A549 (cell line): Measurements from ENCODE around the gene WTIP. TPM values are rescaled to one million over a fixed set of nuclear protein-coding genes. Genes with fewer than 3 reads are reported as not detected.

Experiments used
- ATAC-seq, 2 experiments: fragments of 200-7000 bp in 1 of 2; fragments of >200 bp in 1 of 2; cut with Nextera tagmentation in 1 of 2; cut with Tn5 transposase in 1 of 2; 3 replicates each; pipeline versions ENCODE4 v1.8.0 to v1.9.1; 2018 to 2020; ENCODE audit warnings: mild to moderate bottlenecking in 1 of 2, moderate library complexity in 1 of 2
- CTCF ChIA-PET: fragments of 300-600 bp; sonication (Branson Sonifier 250); formaldehyde crosslinking; extraction: SDS; loops from one replicate; lab custom pipeline; 2021; ENCODE audit warnings: antibody characterized with exemption, inconsistent platforms; lab: Yijun Ruan, JAX
- POLR2A ChIA-PET: fragments of 350-600 bp; formaldehyde crosslinking; extraction: SDS; loops from one replicate; lab custom pipeline; 2021; ENCODE audit warnings: antibody characterized with exemption, inconsistent platforms; lab: Yijun Ruan, JAX
- DNase-seq, 2 experiments: peaks; one replicate each; pipeline versions ENCODE4 v3.0.0 to v3.0.0-alpha.2; 2011 to 2016; ENCODE audit warnings: low read depth in 1 of 2, low spot score in 1 of 2
- FAIRE-seq: peaks from 2 replicates; lab custom pipeline; 2011; peaks lifted over from hg19 to GRCh38; lab: Jason Lieb, UNC
- H3K27ac ChIP-seq, 2 experiments: fragments of >200 bp; sonication (Bioruptor Twin); formaldehyde crosslinking; 3 replicates each; pipeline ENCODE4 v1.5.1; 2016 to 2017
- H3K4me1 ChIP-seq: fragments of >200 bp; sonication (Bioruptor Twin); formaldehyde crosslinking; 3 replicates; pipeline ENCODE4 v1.6.1; 2016
- H3K4me2 ChIP-seq: fragments of >200 bp; sonication (Bioruptor Twin); formaldehyde crosslinking; 3 replicates; pipeline ENCODE4 v1.6.1; 2016
- H3K4me3 ChIP-seq: fragments of >200 bp; sonication (Bioruptor Twin); formaldehyde crosslinking; 3 replicates; pipeline ENCODE4 v1.5.1; 2016
- H3K9me3 ChIP-seq: fragments of >200 bp; sonication (Bioruptor Twin); formaldehyde crosslinking; 3 replicates; pipeline ENCODE4 v1.6.1; 2016
- ATOH8 ChIP-seq: fragments of 250-450 bp; sonication (Bioruptor Pico); IDR thresholded peaks from 2 replicates; pipeline ENCODE4 v1.5.0; 2020; ENCODE audit warnings: low read depth, mild to moderate bottlenecking, moderate library complexity
- CBX2 ChIP-seq: fragments of 200-600 bp; sonication (generic); IDR thresholded peaks from 2 replicates; pipeline ENCODE4 v1.6.1; 2016; ENCODE audit warnings: low read depth, mild to moderate bottlenecking, borderline replicate concordance
- EHF ChIP-seq: fragments of 250-450 bp; sonication (Bioruptor Pico); IDR thresholded peaks from 2 replicates; pipeline ENCODE4 v1.5.0; 2020; ENCODE audit warnings: mild to moderate bottlenecking
- ELK1 ChIP-seq: fragments of 150-350 bp; IDR thresholded peaks from 2 replicates; pipeline ENCODE4 v1.6.1; 2014; ENCODE audit warnings: low read depth, mild to moderate bottlenecking, low read length
- FOSL2 ChIP-seq, 2 experiments: fragments of 450-650 bp in 1 of 2; fragments of >200 bp in 1 of 2; sonication (Bioruptor Twin) in 1 of 2; formaldehyde crosslinking; IDR thresholded peaks; 2 replicates each; pipeline versions ENCODE4 v1.5.0 to v1.6.1; 2016 to 2020; ENCODE audit warnings: mild to moderate bottlenecking in 1 of 2, moderate library complexity in 1 of 2
- GATA3 ChIP-seq: IDR thresholded peaks from 2 replicates; pipeline ENCODE4 v1.6.1; 2012; ENCODE audit warnings: borderline replicate concordance
- HDAC2 ChIP-seq: fragments of 200-600 bp; sonication (generic); IDR thresholded peaks from 2 replicates; pipeline ENCODE4 v1.6.1; 2016
- HOXB5 ChIP-seq: fragments of 250-450 bp; sonication (Bioruptor Pico); IDR thresholded peaks from 2 replicates; pipeline ENCODE4 v1.5.0; 2020; ENCODE audit warnings: mild to moderate bottlenecking, moderate library complexity
- JUN ChIP-seq, 2 experiments: fragments of >200 bp; sonication (Bioruptor Twin); formaldehyde crosslinking; IDR thresholded peaks; 2 replicates in 1 of 2; 3 replicates in 1 of 2; pipeline ENCODE4 v1.6.1; 2016 to 2017
- JUNB ChIP-seq: fragments of >200 bp; sonication (Bioruptor Twin); formaldehyde crosslinking; IDR thresholded peaks from 2 replicates; pipeline ENCODE4 v1.6.1; 2016
- MAX ChIP-seq: IDR thresholded peaks from 2 replicates; pipeline ENCODE4 v1.6.1; 2012
- MYC ChIP-seq: IDR thresholded peaks from 2 replicates; pipeline ENCODE4 v1.6.1; 2012; ENCODE audit warnings: mild to moderate bottlenecking, inconsistent platforms, low read length, improper control_type of control experiment, borderline replicate concordance
- NPAS2 ChIP-seq: fragments of 250-450 bp; sonication (Bioruptor Pico); IDR thresholded peaks from 2 replicates; pipeline ENCODE4 v1.8.0; 2022; ENCODE audit warnings: mild to moderate bottlenecking, moderate library complexity, borderline replicate concordance
- PBX3 ChIP-seq: IDR thresholded peaks from 2 replicates; pipeline ENCODE4 v1.6.1; 2012
- PHF8 ChIP-seq: fragments of 200-600 bp; sonication (generic); IDR thresholded peaks from 2 replicates; pipeline ENCODE4 v1.6.1; 2016; ENCODE audit warnings: low read depth, mild to moderate bottlenecking, antibody characterized with exemption, moderate library complexity, borderline replicate concordance
- POLR2A ChIP-seq: IDR thresholded peaks from 2 replicates; pipeline ENCODE4 v1.6.1; 2012; ENCODE audit warnings: mild to moderate bottlenecking, low read length
- RAD21 ChIP-seq, 2 experiments: fragments of >200 bp in 1 of 2; sonication (Bioruptor Twin) in 1 of 2; formaldehyde crosslinking in 1 of 2; IDR thresholded peaks in 1 of 2; conservative IDR thresholded peaks in 1 of 2; 2 replicates in 1 of 2; 3 replicates in 1 of 2; pipeline ENCODE4 v1.6.1; 2012 to 2018; ENCODE audit warnings: inconsistent platforms in 1 of 2
- RARB ChIP-seq: fragments of 250-450 bp; sonication (Bioruptor Pico); IDR thresholded peaks from 2 replicates; pipeline ENCODE4 v1.8.0; 2021; ENCODE audit warnings: mild to moderate bottlenecking, moderate library complexity
- RFX5 ChIP-seq: fragments of 450-650 bp; IDR thresholded peaks from 2 replicates; pipeline ENCODE4 v1.7.1; 2014; ENCODE audit warnings: antibody characterized with exemption, mild to moderate bottlenecking, moderate library complexity
- SMC3 ChIP-seq: fragments of >200 bp; sonication (Bioruptor Twin); formaldehyde crosslinking; IDR thresholded peaks from 3 replicates; pipeline ENCODE4 v1.6.1; 2018; ENCODE audit warnings: inconsistent platforms
- SREBF2 ChIP-seq: fragments of 450-650 bp; IDR thresholded peaks from 2 replicates; pipeline ENCODE4 v1.6.1; 2014; ENCODE audit warnings: mild to moderate bottlenecking, moderate library complexity
- TP53 ChIP-seq: fragments of 250-450 bp; sonication (Bioruptor Pico); IDR thresholded peaks from 2 replicates; pipeline ENCODE4 v1.5.0; 2021; ENCODE audit warnings: mild to moderate bottlenecking, moderate library complexity
- ZC3H11A ChIP-seq: fragments of 450-650 bp; IDR thresholded peaks from 2 replicates; pipeline ENCODE4 v1.6.1; 2014; ENCODE audit warnings: antibody characterized with exemption, mild to moderate bottlenecking
- ZFP36 ChIP-seq: fragments of 450-650 bp; IDR thresholded peaks from 2 replicates; pipeline ENCODE4 v1.6.1; 2014; ENCODE audit warnings: borderline replicate concordance; ENCODE audit not compliant: partially characterized antibody
- ZSCAN20 ChIP-seq: fragments of 250-450 bp; sonication (Bioruptor Pico); IDR thresholded peaks from 2 replicates; pipeline ENCODE4 v1.8.0; 2022; ENCODE audit warnings: mild to moderate bottlenecking, moderate library complexity
- WGBS: methylation state at CpG from one replicate; pipeline ENCODE4 v1.1.6; 2017; ENCODE audit errors: missing lambda C conversion rate; 5-methylcytosine and 5-hydroxymethylcytosine counted together
- polyA plus RNA-seq, 4 experiments: library from polyadenylated mRNA; depleted of rRNA in 3 of 4; stranded (reverse); fragments of >200 nt; fragmentation: RNase III in 1 of 4; extraction: RNeasy Plus Mini Kit Qiagen cat#74134 plus additional on column Dnase treatment in 1 of 4; gene quantifications; 2 replicates in 3 of 4; 3 replicates in 1 of 4; pipeline ENCODE4 v1.2.3, GENCODE V29; 2011 to 2017

The WTIP gene
- polyA plus RNA-seq, 2 of the 4 experiments (the other 2 are of a cell fraction): 18.8 to 21.2 TPM

DNA sequence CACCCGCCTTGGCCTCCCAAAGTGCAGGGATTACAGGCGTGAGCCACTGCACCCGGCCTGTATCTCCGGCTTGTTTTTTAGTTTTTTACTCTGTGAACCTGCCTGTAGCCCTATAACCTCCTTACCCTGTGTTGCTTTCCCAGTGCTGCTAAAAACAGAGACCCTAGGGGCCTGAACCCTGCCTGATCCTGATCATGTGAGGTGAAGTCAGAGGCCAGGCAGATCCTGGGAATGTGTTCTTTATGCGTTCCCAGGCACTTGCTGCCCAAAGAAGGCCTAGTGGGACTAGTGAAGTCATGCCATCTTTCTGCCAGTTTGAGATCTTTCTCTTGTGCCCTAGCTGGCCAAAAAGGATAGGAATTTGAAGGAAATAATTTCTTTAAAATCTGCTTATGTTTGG lies 48.8 kb upstream of the WTIP start:
- TF ChIP-seq JUN (IDR thresholded peaks at IDR 0.05) (0 out of 5 replicates have a peak, but pooled peaks of 1 of the 2 experiments have one; percentile 23), FOSL2 (IDR thresholded peaks at IDR 0.05) (no peak), FOSL2 (CRISPR knock-in tag; IDR thresholded peaks at IDR 0.05) (no peak), RARB (CRISPR knock-in tag) (no peak), ZC3H11A (no peak)
- Histone ChIP-seq H3K4me2 (no peak overlapping the region), H3K4me3 (no peak overlapping the region), H3K27ac (no peak overlapping the region), H3K9me3 (no peaks in the 10 kb centered on the region), H3K4me1 (peaks cover 24% of the 10 kb centered on the region)
- FAIRE-seq (no peak), DNase-seq (peak in 1 of 2 experiments; percentile 31), ATAC-seq (no peak)
- 96% methylated on average over 5 of the region's 5 CpGs for WGBS
- POLR2A ChIA-PET: no interaction called here
- CTCF ChIA-PET: interaction anchor here (0.6 to 3.0 kb wide), 3 partner anchors 18 to 44 kb away, joined by 3 to 19 read pairs (median 4); no protein-coding TSS in a partner anchor

DNA sequence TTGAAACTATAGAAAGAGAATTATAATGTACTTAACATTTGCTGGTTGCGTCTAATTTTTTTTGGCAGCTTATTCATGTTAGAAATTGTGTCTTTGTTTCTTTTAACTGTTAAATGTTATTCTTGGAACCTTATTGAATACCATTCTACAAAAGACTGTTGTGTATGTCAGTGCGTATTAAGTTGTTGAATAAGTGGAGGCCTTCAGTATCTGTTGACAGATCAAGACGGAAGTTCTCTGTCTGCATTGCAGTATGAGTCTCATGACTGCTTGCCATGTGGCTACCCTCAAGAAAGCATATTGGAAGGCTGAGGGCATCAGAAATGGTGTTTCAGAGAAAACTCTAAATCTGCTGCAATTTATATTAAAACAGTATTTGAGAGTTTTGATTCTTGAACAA lies 44.8 kb upstream of the WTIP start:
- TF ChIP-seq SMC3 (no peak), ELK1 (no peak), TP53 (CRISPR knock-in tag) (no peak), FOSL2 (IDR thresholded peaks at IDR 0.05) (no peak), FOSL2 (CRISPR knock-in tag; IDR thresholded peaks at IDR 0.05) (no peak), ZFP36 (no peak), GATA3 (no peak), HOXB5 (CRISPR knock-in tag) (no peak), ATOH8 (CRISPR knock-in tag) (no peak), MYC (no peak), CBX2 (no peak), HDAC2 (no peak), SREBF2 (no peak)
- H3K27ac ChIP-seq: no peak overlapping the region
- ChIA-PET POLR2A (interaction anchor here (0.6 kb wide), 1 partner anchor 180 kb away, joined by 3 read pairs; no protein-coding TSS in a partner anchor), CTCF (interaction anchor here (1.1 to 1.7 kb wide), 2 partner anchors 11 to 78 kb away, joined by 4 to 5 read pairs; no protein-coding TSS in a partner anchor)
- no peak for ATAC-seq
- peak; percentile 96 for FAIRE-seq
- H3K4me2 ChIP-seq: no peak overlapping the region
- H3K4me1 ChIP-seq: peaks cover under 1% of the 10 kb centered on the region; the same call in 2 of the 3 replicates
- H3K9me3 ChIP-seq: no peaks in the 10 kb centered on the region
- DNase-seq: no peak
- 93% methylated on average over 3 of the region's 3 CpGs for WGBS
- no peak overlapping the region for H3K4me3 ChIP-seq

DNA sequence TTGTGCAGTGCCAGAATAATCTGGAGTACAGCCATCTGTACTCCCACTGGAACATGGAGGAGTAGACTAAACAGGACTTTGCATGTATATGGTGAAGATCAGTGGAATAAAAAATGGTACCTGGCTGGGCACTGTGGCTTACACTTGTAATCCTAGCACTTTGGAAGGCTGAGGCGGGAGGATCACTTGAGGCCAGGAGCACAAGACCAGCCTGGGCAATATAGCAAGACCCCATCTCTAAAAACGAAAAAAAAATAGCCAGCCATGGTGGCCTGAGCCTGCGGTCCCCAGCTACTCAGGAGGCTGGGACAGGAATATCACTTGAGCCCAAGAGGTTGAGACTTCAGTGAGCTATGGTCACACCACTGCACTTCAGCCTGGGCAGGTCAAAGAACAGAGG lies 33.4 kb upstream of the WTIP start:
- no peak for DNase-seq
- no peak overlapping the region for H3K4me3 ChIP-seq
- no peak overlapping the region for H3K4me2 ChIP-seq
- FAIRE-seq: no peak
- 94% methylated on average over 3 of the region's 3 CpGs for WGBS
- TF ChIP-seq JUNB: no peak
- TF ChIP-seq CBX2: no peak
- TF ChIP-seq ZFP36: no peak
- TF ChIP-seq POLR2A: no peak
- no peak for TF ChIP-seq ZSCAN20 (CRISPR knock-in tag)
- TF ChIP-seq TP53 (CRISPR knock-in tag): no peak
- TF ChIP-seq MAX: no peak
- no peak for TF ChIP-seq PHF8
- TF ChIP-seq PBX3: no peak
- no peak for TF ChIP-seq RFX5
- no peak for TF ChIP-seq ATOH8 (CRISPR knock-in tag)
- TF ChIP-seq HDAC2: no peak
- TF ChIP-seq RAD21 (conservative IDR thresholded peaks at IDR 0.05 in 1 of 2, IDR thresholded peaks at IDR 0.05 in 1 of 2): no peak
- TF ChIP-seq FOSL2 (IDR thresholded peaks at IDR 0.05): no peak
- TF ChIP-seq FOSL2 (CRISPR knock-in tag; IDR thresholded peaks at IDR 0.05): no peak
- no peak for TF ChIP-seq EHF (CRISPR knock-in tag)
- no peak for TF ChIP-seq NPAS2 (CRISPR knock-in tag)
- TF ChIP-seq, all 56 proteins: peak for 0
- no peak; a peak in 1 of 6 replicates for ATAC-seq
- Histone ChIP-seq H3K9me3 (no peaks in the 10 kb centered on the region), H3K4me1 (no peaks in the 10 kb centered on the region), H3K27ac (no peak overlapping the region)
- ChIA-PET CTCF (interaction anchor here (1.6 to 1.7 kb wide), 3 partner anchors 11 to 23 kb away, joined by 4 to 6 read pairs (median 5); no protein-coding TSS in a partner anchor), POLR2A (interaction anchor here (0.7 kb wide), 1 partner anchor 215 kb away, joined by 9 read pairs; no protein-coding TSS in a partner anchor)
